ENCODE measurements around the gene BAAT.
"Not testable (repeated sequence)": the region's sequence is repeated elsewhere in the genome, so short reads cannot be mapped to it uniquely, and the experiment has no call there.

BAAT gene

GRCh38 chr9:101341958-101342357, 42.8 kb downstream of the BAAT start:
- DNase-seq (ENCODE audit: extremely low spot score) = no peak
- ChIA-PET CTCF (no interaction called here), POLR2A (no interaction called here)
- TF ChIP-seq NFRKB (IDR thresholded peaks at IDR 0.05) (no peak), SUZ12 (IDR thresholded peaks at IDR 0.05) (no peak), HDGF (IDR thresholded peaks at IDR 0.05; ENCODE audit: borderline replicate concordance) (no peak), L3MBTL2 (conservative IDR thresholded peaks at IDR 0.05) (no peak), ZNF384 (IDR thresholded peaks at IDR 0.05) (no peak)

GRCh38 chr9:101337237-101337636, 47.6 kb downstream of the BAAT start:
- ChIA-PET POLR2A (no interaction called here), CTCF (no interaction called here)
- TF ChIP-seq FOXM1 (IDR thresholded peaks at IDR 0.05; ENCODE audit: borderline replicate concordance) = no peak
- TF ChIP-seq NFRKB (IDR thresholded peaks at IDR 0.05) = no peak
- TF ChIP-seq BHLHE40 (IDR thresholded peaks at IDR 0.05; ENCODE audit: borderline replicate concordance) = no peak
- TF ChIP-seq CTBP1 (IDR thresholded peaks at IDR 0.05; ENCODE audit: borderline replicate concordance) = no peak
- TF ChIP-seq SP1 (IDR thresholded peaks at IDR 0.05) = no peak
- TF ChIP-seq HDGF (IDR thresholded peaks at IDR 0.05; ENCODE audit: borderline replicate concordance) = no peak
- TF ChIP-seq L3MBTL2 (conservative IDR thresholded peaks at IDR 0.05) = no peak
- no peak for TF ChIP-seq ARNT (IDR thresholded peaks at IDR 0.05)
- TF ChIP-seq ZNF384 (IDR thresholded peaks at IDR 0.05) = no peak
- no peak for TF ChIP-seq FOXA1 (IDR thresholded peaks at IDR 0.05)
- TF ChIP-seq TARDBP (IDR thresholded peaks at IDR 0.05) = no peak
- DNase-seq (ENCODE audit: extremely low spot score) = no peak

GRCh38 chr9:101336091-101336490, 48.7 kb downstream of the BAAT start:
- TF ChIP-seq LEF1 (IDR thresholded peaks at IDR 0.05; ENCODE audit: borderline replicate concordance) = no peak
- TF ChIP-seq ELF4 (IDR thresholded peaks at IDR 0.05) = no peak
- ChIA-PET CTCF (no interaction called here), POLR2A (no interaction called here)
- DNase-seq (ENCODE audit: extremely low spot score) = no peak

GRCh38 chr9:101333926-101334702, 50.7 kb downstream of the BAAT start:
- TF ChIP-seq BHLHE40 (IDR thresholded peaks at IDR 0.05; ENCODE audit: borderline replicate concordance) (no peak), CTBP1 (IDR thresholded peaks at IDR 0.05; ENCODE audit: borderline replicate concordance) (no peak), TARDBP (IDR thresholded peaks at IDR 0.05) (no peak), SP1 (IDR thresholded peaks at IDR 0.05) (no peak)
- ChIA-PET POLR2A (no interaction called here), CTCF (no interaction called here)
- DNase-seq (ENCODE audit: extremely low spot score) = no peak

- no peak for DNase-seq (ENCODE audit: extremely low spot score)
- ChIA-PET POLR2A (no interaction called here), CTCF (no interaction called here)
- no peak for TF ChIP-seq ZNF384 (IDR thresholded peaks at IDR 0.05)
- TF ChIP-seq SUZ12 (IDR thresholded peaks at IDR 0.05) = no peak
- no peak for TF ChIP-seq ELF4 (IDR thresholded peaks at IDR 0.05)
- no peak for TF ChIP-seq SP1 (IDR thresholded peaks at IDR 0.05)
- no peak for TF ChIP-seq NFRKB (IDR thresholded peaks at IDR 0.05)
- no peak for TF ChIP-seq FOXA1 (IDR thresholded peaks at IDR 0.05)
- TF ChIP-seq BHLHE40 (IDR thresholded peaks at IDR 0.05; ENCODE audit: borderline replicate concordance) = no peak
- no peak for TF ChIP-seq FOXK2 (IDR thresholded peaks at IDR 0.05)
These were observed 51.3 kb downstream of the BAAT start for GRCh38 chr9:101333490-101333889.

GRCh38 chr9:101332362-101332761, 52.4 kb downstream of the BAAT start:
- TF ChIP-seq CTBP1 (IDR thresholded peaks at IDR 0.05; ENCODE audit: borderline replicate concordance) (no peak), ELF4 (IDR thresholded peaks at IDR 0.05) (no peak), ZNF384 (IDR thresholded peaks at IDR 0.05) (no peak), SP1 (IDR thresholded peaks at IDR 0.05) (no peak), FOXM1 (IDR thresholded peaks at IDR 0.05; ENCODE audit: borderline replicate concordance) (no peak), ARNT (IDR thresholded peaks at IDR 0.05) (no peak), SUZ12 (IDR thresholded peaks at IDR 0.05) (no peak), FOXA1 (IDR thresholded peaks at IDR 0.05) (no peak), FOXK2 (IDR thresholded peaks at IDR 0.05) (no peak), TARDBP (IDR thresholded peaks at IDR 0.05) (no peak), BHLHE40 (IDR thresholded peaks at IDR 0.05; ENCODE audit: borderline replicate concordance) (no peak), HDGF (IDR thresholded peaks at IDR 0.05; ENCODE audit: borderline replicate concordance) (no peak), LEF1 (IDR thresholded peaks at IDR 0.05; ENCODE audit: borderline replicate concordance) (no peak), NFRKB (IDR thresholded peaks at IDR 0.05) (no peak), L3MBTL2 (conservative IDR thresholded peaks at IDR 0.05) (no peak), PKNOX1 (IDR thresholded peaks at IDR 0.05) (no peak)
- no peak for DNase-seq (ENCODE audit: extremely low spot score)
- CTCF ChIA-PET = no interaction called here
- POLR2A ChIA-PET = no interaction called here

GRCh38 chr9:101327422-101327909, 57.3 kb downstream of the BAAT start:
- DNase-seq (ENCODE audit: extremely low spot score); POLR2A ChIA-PET; CTCF ChIA-PET: not testable (repeated sequence)

GRCh38 chr9:101326501-101326900, 58.3 kb downstream of the BAAT start:
- ChIA-PET CTCF (interaction anchor here (0.7 kb wide), 1 partner anchor 207 kb away, joined by 3 read pairs; no protein-coding TSS in a partner anchor), POLR2A (no interaction called here)
- TF ChIP-seq ZNF384 (IDR thresholded peaks at IDR 0.05) (no peak), LEF1 (IDR thresholded peaks at IDR 0.05; ENCODE audit: borderline replicate concordance) (no peak), HDGF (IDR thresholded peaks at IDR 0.05; ENCODE audit: borderline replicate concordance) (no peak), SUZ12 (IDR thresholded peaks at IDR 0.05) (no peak), ELF4 (IDR thresholded peaks at IDR 0.05) (no peak), BHLHE40 (IDR thresholded peaks at IDR 0.05; ENCODE audit: borderline replicate concordance) (no peak), FOXM1 (IDR thresholded peaks at IDR 0.05; ENCODE audit: borderline replicate concordance) (no peak), CTBP1 (IDR thresholded peaks at IDR 0.05; ENCODE audit: borderline replicate concordance) (no peak), NFRKB (IDR thresholded peaks at IDR 0.05) (no peak), SP1 (IDR thresholded peaks at IDR 0.05) (no peak), L3MBTL2 (conservative IDR thresholded peaks at IDR 0.05) (no peak), PKNOX1 (IDR thresholded peaks at IDR 0.05) (no peak), FOXA1 (IDR thresholded peaks at IDR 0.05) (no peak), TARDBP (IDR thresholded peaks at IDR 0.05) (no peak), FOXK2 (IDR thresholded peaks at IDR 0.05) (no peak), ARNT (IDR thresholded peaks at IDR 0.05) (no peak)
- DNase-seq (ENCODE audit: extremely low spot score) = no peak

Measured in HEK293T (cell line).